ENCODE data around the gene FGF14.

FGF14 gene

DNA sequence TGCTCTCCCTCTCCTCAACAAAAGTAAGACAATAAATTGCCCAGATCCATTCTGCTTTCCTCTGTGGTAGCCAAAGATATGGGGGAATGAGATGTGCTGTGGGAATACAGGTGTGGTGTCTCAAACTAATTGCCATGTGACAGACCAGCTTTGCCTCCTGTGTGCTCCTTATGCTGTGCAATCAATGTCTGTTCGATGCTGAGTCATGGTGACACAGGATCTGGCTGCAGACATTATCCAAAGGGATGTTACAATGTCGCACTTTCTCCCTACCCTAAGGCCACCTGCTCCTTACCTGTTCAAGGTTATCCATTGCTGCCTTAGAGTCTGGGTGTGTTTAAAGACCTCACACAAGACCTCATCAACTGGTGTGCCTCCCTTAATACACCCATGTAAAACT is 32.5 kb downstream of the FGF14 start:
- FAIRE-seq, result no peak
- no peak for DNase-seq (ENCODE audit: insufficient read length, low spot score)

- no peak for DNase-seq (ENCODE audit: insufficient read length, low spot score)
- FAIRE-seq, result no peak
Observed at GRCh38 chr13:102367836-102368235, 34.0 kb downstream of the FGF14 start.

GRCh38 chr13:102361113-102361512 is 40.7 kb downstream of the FGF14 start:
- FAIRE-seq (no peak), DNase-seq (ENCODE audit: insufficient read length, low spot score) (no peak)

DNA sequence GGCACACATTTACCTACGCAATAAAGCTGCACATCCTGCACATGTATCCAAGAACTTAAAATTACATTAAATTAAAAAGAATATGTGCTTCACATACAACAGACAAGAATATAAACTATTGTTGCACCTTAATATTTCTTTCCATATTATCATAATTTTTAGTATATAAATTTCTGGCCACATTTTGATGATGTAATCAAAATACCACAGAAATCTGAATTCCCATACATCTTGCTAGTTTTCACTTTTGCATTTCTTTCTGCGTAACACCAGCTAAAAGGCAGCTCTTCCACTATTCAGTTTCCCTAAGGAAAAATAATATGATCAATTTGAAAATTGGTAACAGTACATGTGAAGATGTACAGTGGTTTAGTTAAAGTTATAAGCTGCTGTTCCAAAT is 42.6 kb downstream of the FGF14 start:
- FAIRE-seq (no peak), DNase-seq (ENCODE audit: insufficient read length, low spot score) (no peak)

DNA sequence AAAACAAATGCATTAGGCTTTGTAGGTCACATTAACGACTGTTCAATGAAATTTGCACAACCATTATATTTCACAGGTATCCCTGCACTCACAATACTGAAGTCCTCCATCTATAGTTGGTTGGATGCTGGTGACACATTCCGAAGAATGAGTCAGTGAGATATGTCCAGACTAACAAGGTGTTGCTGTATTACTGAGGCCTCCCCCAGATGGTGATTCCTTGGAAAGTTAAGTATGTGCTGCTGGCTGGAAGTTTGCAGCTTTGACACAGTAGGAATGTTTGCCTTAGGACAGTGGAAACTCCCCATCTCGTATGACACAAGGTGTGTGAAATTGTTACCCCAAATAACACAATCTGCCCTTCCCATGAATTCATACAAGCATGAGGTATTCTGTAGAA is 46.6 kb downstream of the FGF14 start:
- DNase-seq (ENCODE audit: insufficient read length, low spot score) (no peak), FAIRE-seq (no peak)

- FAIRE-seq (no peak), DNase-seq (ENCODE audit: insufficient read length, low spot score) (no peak)
Observed at GRCh38 chr13:102354011-102354410, 47.8 kb downstream of the FGF14 start.

DNA sequence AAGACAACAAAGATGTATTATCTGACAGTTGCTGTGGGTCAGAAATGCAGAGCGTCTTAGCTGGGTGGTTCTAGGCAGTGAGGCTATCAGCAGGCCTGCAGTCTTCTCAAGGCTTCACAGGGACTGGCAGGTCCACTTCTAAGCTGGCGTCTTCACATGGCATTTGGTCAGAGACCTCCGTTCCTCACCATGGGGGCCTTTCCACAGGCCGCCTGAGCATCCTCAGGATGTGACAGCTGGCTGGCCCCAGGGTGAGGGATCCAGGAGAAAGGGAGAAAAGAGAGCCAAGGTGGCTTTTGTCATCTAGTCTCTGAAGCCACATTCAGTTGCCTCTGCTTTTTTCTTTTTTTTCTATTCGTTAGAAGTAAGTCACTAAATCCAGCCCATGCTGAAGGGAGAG is 50.3 kb downstream of the FGF14 start:
- FAIRE-seq (no peak), DNase-seq (ENCODE audit: insufficient read length, low spot score) (no peak)

GRCh38 chr13:102347490-102347889 is 54.4 kb downstream of the FGF14 start:
- DNase-seq (ENCODE audit: insufficient read length, low spot score) (no peak), FAIRE-seq (no peak)

DNA sequence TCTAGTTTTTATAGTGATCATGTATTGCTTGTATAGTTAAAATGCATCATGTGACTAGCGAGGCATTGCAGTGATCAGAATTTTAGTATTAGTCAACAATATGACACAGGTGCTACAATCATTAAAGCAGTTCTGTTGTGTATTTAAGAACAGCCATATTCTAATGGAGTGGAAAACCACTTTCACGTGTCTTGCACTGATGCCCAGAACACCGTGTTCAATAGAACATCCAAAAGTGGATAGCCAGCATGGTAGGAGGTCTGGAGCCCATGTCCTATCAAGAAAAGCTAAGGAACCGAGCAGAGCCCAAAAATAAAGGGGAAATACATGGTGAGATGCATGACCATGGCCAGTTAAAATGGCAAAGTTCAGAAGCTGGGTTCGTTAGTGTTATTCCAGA is 55.1 kb downstream of the FGF14 start:
- FAIRE-seq (no peak), DNase-seq (ENCODE audit: insufficient read length, low spot score) (no peak)

- DNase-seq (ENCODE audit: insufficient read length, low spot score) (no peak), FAIRE-seq (no peak)
Observed at GRCh38 chr13:102344410-102344809, 57.4 kb downstream of the FGF14 start.

GRCh38 chr13:102333320-102334198 is 68.3 kb downstream of the FGF14 start:
- DNase-seq (ENCODE audit: insufficient read length, low spot score), result no peak
- FAIRE-seq, result no peak

GRCh38 chr13:102328909-102329308 is 72.9 kb downstream of the FGF14 start:
- FAIRE-seq, result no peak
- no peak for DNase-seq (ENCODE audit: insufficient read length, low spot score)

- FAIRE-seq, result no peak
- DNase-seq (ENCODE audit: insufficient read length, low spot score), result no peak
Observed at GRCh38 chr13:102327119-102327617, 74.7 kb downstream of the FGF14 start.

DNA sequence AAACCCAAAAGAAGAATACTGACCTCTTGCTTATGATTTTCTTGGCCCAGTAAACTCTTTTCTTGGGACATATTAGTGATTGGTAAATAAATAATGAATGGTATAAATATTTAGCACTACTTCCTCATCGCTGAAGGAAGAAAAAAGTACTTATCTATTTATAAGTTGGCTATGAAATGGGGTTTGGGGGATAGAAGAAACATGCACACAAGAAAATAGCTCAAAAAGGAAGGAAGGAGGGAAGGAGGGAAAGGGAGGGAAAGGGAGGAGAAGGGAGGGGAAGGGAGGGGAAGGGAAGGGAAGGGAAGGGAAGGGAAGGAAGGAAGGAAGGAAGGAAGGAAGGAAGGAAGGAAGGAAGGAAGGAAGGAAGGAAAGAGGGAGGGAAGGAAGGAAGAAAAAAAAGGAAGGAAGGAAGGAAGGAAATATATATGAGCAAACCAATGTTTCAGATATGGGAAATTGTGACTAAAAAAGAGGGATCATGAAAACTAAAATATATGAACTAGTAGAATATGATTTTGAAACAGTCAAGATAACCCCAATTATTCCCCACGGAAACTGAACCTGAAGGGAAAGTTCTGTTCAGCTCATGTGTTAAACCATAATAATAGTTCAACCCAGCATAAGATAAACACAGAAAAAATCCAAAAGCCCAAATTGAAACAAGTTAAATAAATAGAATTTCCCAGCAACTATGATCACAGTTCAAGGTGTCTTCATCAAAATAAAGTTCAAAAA is 75.3 kb downstream of the FGF14 start:
- no peak for FAIRE-seq
- DNase-seq (ENCODE audit: insufficient read length, low spot score), result no peak

DNA sequence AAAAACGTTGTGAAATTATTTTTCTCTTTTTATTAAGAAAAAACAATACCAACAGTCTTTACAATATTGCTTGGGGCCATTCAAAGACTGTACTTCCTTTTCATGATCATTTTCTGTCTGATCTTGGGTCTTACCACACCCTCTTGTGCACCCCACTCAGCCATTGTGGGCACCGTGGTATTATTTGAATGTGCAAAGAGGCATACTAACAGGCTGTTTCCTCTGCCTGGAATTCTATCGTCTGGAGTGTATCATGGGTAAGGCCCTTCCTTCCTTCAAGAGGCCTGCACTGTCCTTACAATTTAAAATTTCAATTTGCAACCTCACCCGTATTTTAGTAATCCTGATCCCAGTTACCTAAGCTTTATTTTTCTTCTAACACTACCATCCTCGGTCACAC is 76.5 kb downstream of the FGF14 start:
- no peak for DNase-seq (ENCODE audit: insufficient read length, low spot score)
- FAIRE-seq, result no peak

DNA sequence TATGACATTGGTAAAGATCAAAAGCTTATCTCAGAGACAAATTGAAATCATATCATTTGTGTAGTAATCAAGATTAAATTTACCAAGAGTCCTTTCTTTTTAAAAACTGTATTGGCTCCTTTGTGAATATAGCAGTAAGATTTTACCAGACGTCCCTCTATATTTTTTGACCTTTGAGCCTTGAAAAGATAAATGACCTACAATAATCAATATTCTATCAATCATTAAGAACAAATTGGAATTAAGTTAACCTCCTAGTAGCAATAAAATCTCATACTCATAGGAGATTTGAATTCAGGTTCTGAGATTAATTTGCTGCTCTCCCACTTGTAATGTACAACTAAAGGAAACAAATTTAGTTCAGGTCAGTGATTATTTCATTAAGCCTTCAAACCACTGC is 78.3 kb downstream of the FGF14 start:
- FAIRE-seq (no peak), DNase-seq (ENCODE audit: insufficient read length, low spot score) (no peak)

- no peak for DNase-seq (ENCODE audit: insufficient read length, low spot score)
- no peak for FAIRE-seq
Observed at GRCh38 chr13:102323012-102323411, 78.8 kb downstream of the FGF14 start.

- FAIRE-seq (no peak), DNase-seq (ENCODE audit: insufficient read length, low spot score) (no peak)
Observed at GRCh38 chr13:102322211-102322610, 79.6 kb downstream of the FGF14 start.

- FAIRE-seq, result no peak
- no peak for DNase-seq (ENCODE audit: insufficient read length, low spot score)
Observed at GRCh38 chr13:102318233-102318632, 83.6 kb downstream of the FGF14 start.

DNA sequence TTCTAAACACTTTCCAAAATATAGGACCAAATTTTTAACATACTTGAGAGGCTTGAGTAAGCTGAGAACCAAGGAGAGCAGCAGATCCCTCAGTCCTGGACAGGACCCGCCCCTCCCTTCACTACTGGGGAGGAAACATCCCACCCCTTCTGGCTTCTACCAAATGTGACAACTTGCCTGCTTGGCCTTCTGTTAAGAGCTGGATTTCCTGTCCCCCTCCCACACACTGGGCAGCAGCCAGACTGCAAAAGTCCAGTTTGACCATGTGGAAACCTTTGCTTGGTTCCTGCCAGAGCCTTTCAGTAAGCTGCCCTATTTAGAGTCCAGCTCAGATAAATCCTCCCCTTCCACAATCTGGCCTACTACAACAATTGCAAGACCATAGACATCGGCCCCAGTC is 84.3 kb downstream of the FGF14 start:
- FAIRE-seq (no peak), DNase-seq (ENCODE audit: insufficient read length, low spot score) (no peak)

GRCh38 chr13:102316732-102317131 is 85.1 kb downstream of the FGF14 start:
- FAIRE-seq (no peak), DNase-seq (ENCODE audit: insufficient read length, low spot score) (no peak)

DNA sequence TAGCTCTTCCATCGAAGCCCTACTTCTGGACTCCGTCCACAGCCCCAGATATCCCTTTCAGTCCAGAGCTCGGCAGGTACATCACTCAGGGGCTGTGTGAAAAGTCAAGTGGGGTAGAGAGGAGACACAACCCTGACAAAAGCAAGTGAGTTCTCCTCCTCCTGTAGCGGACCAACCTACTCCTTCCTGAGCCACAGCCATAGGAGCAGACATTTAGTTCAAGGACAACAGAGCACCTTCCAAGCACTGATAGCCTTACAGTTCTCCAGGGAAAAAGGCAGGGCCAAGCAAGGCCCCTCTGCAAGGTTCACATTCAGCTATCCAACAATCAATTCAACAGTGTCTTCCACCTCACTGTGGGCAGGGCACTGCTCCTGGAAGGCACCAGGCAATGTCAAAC is 89.0 kb downstream of the FGF14 start:
- no peak for FAIRE-seq
- no peak for DNase-seq (ENCODE audit: insufficient read length, low spot score)
